ENCODE measurements around the gene LYST.

DNA sequence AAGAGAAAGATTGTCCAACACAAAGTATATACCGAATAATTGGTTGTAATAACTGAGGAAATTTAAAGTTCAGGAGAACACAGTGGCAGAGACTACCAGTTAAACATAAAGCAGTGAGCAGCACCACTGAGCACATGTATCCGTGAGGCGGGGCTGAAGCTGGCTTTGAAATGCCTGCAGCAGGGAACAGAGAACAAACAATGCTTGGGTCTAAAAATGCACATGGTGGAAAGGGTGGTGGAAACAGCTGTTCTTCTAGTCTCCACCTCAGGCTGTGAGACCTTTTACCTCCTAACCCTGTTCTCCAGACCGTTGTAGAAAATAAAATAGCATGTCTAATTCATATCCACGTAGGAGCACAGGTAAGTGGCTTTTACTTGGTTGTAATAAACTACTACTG lies 209.4 kb downstream of the LYST start:
- TF ChIP-seq, protein P1, sequence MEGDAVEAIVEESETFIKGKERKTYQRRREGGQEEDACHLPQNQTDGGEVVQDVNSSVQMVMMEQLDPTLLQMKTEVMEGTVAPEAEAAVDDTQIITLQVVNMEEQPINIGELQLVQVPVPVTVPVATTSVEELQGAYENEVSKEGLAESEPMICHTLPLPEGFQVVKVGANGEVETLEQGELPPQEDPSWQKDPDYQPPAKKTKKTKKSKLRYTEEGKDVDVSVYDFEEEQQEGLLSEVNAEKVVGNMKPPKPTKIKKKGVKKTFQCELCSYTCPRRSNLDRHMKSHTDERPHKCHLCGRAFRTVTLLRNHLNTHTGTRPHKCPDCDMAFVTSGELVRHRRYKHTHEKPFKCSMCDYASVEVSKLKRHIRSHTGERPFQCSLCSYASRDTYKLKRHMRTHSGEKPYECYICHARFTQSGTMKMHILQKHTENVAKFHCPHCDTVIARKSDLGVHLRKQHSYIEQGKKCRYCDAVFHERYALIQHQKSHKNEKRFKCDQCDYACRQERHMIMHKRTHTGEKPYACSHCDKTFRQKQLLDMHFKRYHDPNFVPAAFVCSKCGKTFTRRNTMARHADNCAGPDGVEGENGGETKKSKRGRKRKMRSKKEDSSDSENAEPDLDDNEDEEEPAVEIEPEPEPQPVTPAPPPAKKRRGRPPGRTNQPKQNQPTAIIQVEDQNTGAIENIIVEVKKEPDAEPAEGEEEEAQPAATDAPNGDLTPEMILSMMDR (IDR thresholded peaks at IDR 0.05; ENCODE audit: insufficient read depth, low read length, poor library complexity, severe bottlenecking), result no peak
- TF ChIP-seq EZH2phosphoT487 (conservative IDR thresholded peaks at IDR 0.05; ENCODE audit: low read length), result no peak
